K562 (cell line): ENCODE measurements around the gene RAD17. TPM values are rescaled to one million over a fixed set of nuclear protein-coding genes. Genes with fewer than 3 reads are reported as not detected.

Experiments
- ATAC-seq: fragments of 200-7000 bp; cut with Tn5 transposase; 3 replicates; pipeline ENCODE4 v1.9.1; 2020; ENCODE audit warnings: moderate library complexity
- BruUV-seq: library from RNA; stranded (reverse); fragments of 400-500 nt; replicated peaks from 2 replicates; lab custom pipeline; 2021; lab: Mats Ljungman, UMichigan
- CTCF ChIA-PET: fragments of 300-600 bp; formaldehyde crosslinking; extraction: SDS; loops from one replicate; lab custom pipeline; 2021; ENCODE audit warnings: low intra/inter-chr PET ratio; lab: Yijun Ruan, JAX
- POLR2A ChIA-PET: fragments of 300-600, 350-650 bp; sonication (Branson Sonifier 250); formaldehyde crosslinking; extraction: SDS; loops from one replicate; lab custom pipeline; 2021; ENCODE audit warnings: antibody characterized with exemption, inconsistent platforms; lab: Yijun Ruan, JAX
- DNase-seq, 4 experiments: peaks; one replicate each; pipeline versions ENCODE4 v3.0.0 to v3.0.0-alpha.2; 2011 to 2018; ENCODE audit warnings: low spot score in 3 of 4, mixed read lengths in 3 of 4; ENCODE audit errors: extremely low read depth in 1 of 4
- FAIRE-seq: peaks from 2 replicates; lab custom pipeline; 2011; peaks lifted over from hg19 to GRCh38; lab: Jason Lieb, UNC
- H2AFZ ChIP-seq: 2 replicates; pipeline ENCODE4 v1.6.0; 2011; ENCODE audit warnings: low read depth, low read length, control low read depth, inconsistent platforms
- H3K27ac ChIP-seq: fragments of 200-600 bp; 3 replicates; pipeline ENCODE4 v1.8.0; 2011; ENCODE audit warnings: low read depth, mild to moderate bottlenecking, control low read depth, inconsistent platforms, low read length, moderate library complexity, mixed read lengths; ENCODE audit errors: extremely low read depth
- H3K27me3 ChIP-seq, 2 experiments: fragments of 300-600 bp in 1 of 2; 2 replicates in 1 of 2; 3 replicates in 1 of 2; pipeline versions ENCODE4 v1.6.0 to v1.8.0; 2011; ENCODE audit warnings: inconsistent platforms in 2 of 2, low read length in 2 of 2, mild to moderate bottlenecking in 1 of 2, mixed read lengths in 1 of 2, moderate library complexity in 1 of 2; ENCODE audit not compliant: control insufficient read depth in 2 of 2, insufficient read depth in 2 of 2
- H3K36me3 ChIP-seq: fragments of 300-600 bp; 3 replicates; pipeline ENCODE4 v1.8.0; 2011; ENCODE audit warnings: mild to moderate bottlenecking, low read length, inconsistent platforms; ENCODE audit not compliant: control insufficient read depth, insufficient read depth
- H3K4me1 ChIP-seq, 2 experiments: fragments of 200-600 bp in 1 of 2; replicated peaks in 1 of 2; 2 replicates in 1 of 2; 3 replicates in 1 of 2; pipeline versions ENCODE4 v1.5.1 to v1.8.0; 2011; ENCODE audit warnings: inconsistent platforms in 2 of 2, low read length in 2 of 2, mild to moderate bottlenecking in 1 of 2, mixed read lengths in 1 of 2, moderate library complexity in 1 of 2; ENCODE audit not compliant: control insufficient read depth in 2 of 2, insufficient read depth in 2 of 2
- H3K4me2 ChIP-seq: 2 replicates; pipeline ENCODE4 v1.6.1; 2011; ENCODE audit warnings: low read length, control low read depth, inconsistent platforms, mixed read lengths; ENCODE audit not compliant: insufficient read depth
- H3K4me3 ChIP-seq: fragments of 200-600 bp; sonication (generic), shearing (Covaris generic); 2 replicates; pipeline ENCODE4 v1.5.1; 2016; ENCODE audit warnings: control low read depth, inconsistent platforms
- H3K79me2 ChIP-seq: fragments of 200-600 bp; 3 replicates; pipeline ENCODE4 v1.8.0; 2011; ENCODE audit warnings: low read length, inconsistent platforms; ENCODE audit not compliant: control insufficient read depth, insufficient read depth
- H3K9ac ChIP-seq, 2 experiments: 2 replicates each; pipeline versions ENCODE4 v1.6.0 to v1.6.1; 2011; ENCODE audit warnings: low read depth in 2 of 2, low read length in 2 of 2, control low read depth in 1 of 2, inconsistent platforms in 1 of 2, mild to moderate bottlenecking in 1 of 2, mixed read lengths in 1 of 2; ENCODE audit not compliant: insufficient read depth in 1 of 2
- H3K9me1 ChIP-seq: one replicate; pipeline ENCODE4 v1.6.0; 2011; ENCODE audit warnings: inconsistent platforms, mild to moderate bottlenecking, low read length, moderate library complexity; ENCODE audit not compliant: control insufficient read depth, insufficient read depth
- H3K9me3 ChIP-seq: replicated peaks from 2 replicates; pipeline ENCODE4 v1.5.1; 2011; ENCODE audit warnings: low read depth, low read length, inconsistent platforms; ENCODE audit not compliant: control insufficient read depth, insufficient read depth
- H4K20me1 ChIP-seq: replicated peaks from 2 replicates; pipeline ENCODE4 v1.6.1; 2011; ENCODE audit warnings: low read length, inconsistent platforms, mixed read lengths; ENCODE audit not compliant: control insufficient read depth, insufficient read depth
- CBX3 ChIP-seq, 2 experiments: IDR thresholded peaks; 1 replicate in 1 of 2; 2 replicates in 1 of 2; pipeline ENCODE4 v1.6.1; 2012; ENCODE audit warnings: inconsistent platforms in 2 of 2, low read length in 2 of 2, borderline replicate concordance in 1 of 2, control low read depth in 1 of 2
- DACH1 ChIP-seq: fragments of 450-650 bp; IDR thresholded peaks from 2 replicates; pipeline ENCODE4 v1.6.1; 2018; ENCODE audit not compliant: partially characterized antibody
- NR1H2 ChIP-seq: sonication (generic); formaldehyde crosslinking; IDR thresholded peaks from 2 replicates; pipeline ENCODE4 v1.4.0; 2020; ENCODE audit warnings: mild to moderate bottlenecking, missing genetic modification reagents
- TAF7 ChIP-seq: fragments of 450-650 bp; IDR thresholded peaks from 2 replicates; pipeline ENCODE4 v1.6.1; 2016; ENCODE audit warnings: missing genetic modification characterization, missing compliant biosample characterization
- ZNF77 ChIP-seq: fragments of 250-450 bp; sonication (Bioruptor Pico); IDR thresholded peaks from 2 replicates; pipeline ENCODE4 v1.5.0; 2020
- WGBS: fragments of 100-300 bp; shearing (Covaris generic); methylation state at CpG from one replicate; pipeline ENCODE4 v1.1.6; 2016; ENCODE audit warnings: low coverage, mixed read lengths; ENCODE audit not compliant: insufficient coverage; ENCODE audit errors: missing lambda C conversion rate; 5-methylcytosine and 5-hydroxymethylcytosine counted together
- in situ Hi-C: fragments of 300-500 bp; cut with MboI; formaldehyde crosslinking; loops from 4 replicates; pipeline ENCODE4 v1.15.0; 2018; ENCODE audit warnings: inconsistent platforms, mixed read lengths
- intact Hi-C: fragments of 100-400 bp; cut with micrococcal nuclease; formaldehyde crosslinking; loops from 2 replicates; pipeline ENCODE4 v1.14.2; 2022
- polyA plus RNA-seq, 8 experiments: library from polyadenylated mRNA; depleted of rRNA in 4 of 8; stranded (reverse) in 5 of 8; unstranded in 3 of 8; fragments of >200 nt; fragmentation: Nextera tagmentation in 2 of 8; fragmentation: Illumina TruSeq in 1 of 8; extraction: Ambion mirVana in 2 of 8; extraction: Trizol in 1 of 8; gene quantifications; 2 replicates each; pipeline versions ENCODE4 v1.2.1 to v1.2.3, GENCODE V29; 2011 to 2014; ENCODE audit warnings: inconsistent platforms in 1 of 8, missing spikeins in 1 of 8
- total RNA-seq, 7 experiments: library from RNA; depleted of rRNA in 6 of 7; stranded (reverse); fragments of >200 nt in 6 of 7; fragmentation: Illumina TruSeq in 2 of 7; extraction: Trizol in 2 of 7; gene quantifications; 2 replicates each; pipeline versions ENCODE4 v1.2.1 to v1.2.3, GENCODE V29; 2011 to 2021; ENCODE audit warnings: low replicate concordance in 1 of 7

The RAD17 gene
- total and polyA plus RNA-seq, 9 of the 15 experiments (the other 6 are each of a cell fraction or from before 2014, with no cell fraction given), result 21.1 to 50.1 (median 40.1) TPM

DNA sequence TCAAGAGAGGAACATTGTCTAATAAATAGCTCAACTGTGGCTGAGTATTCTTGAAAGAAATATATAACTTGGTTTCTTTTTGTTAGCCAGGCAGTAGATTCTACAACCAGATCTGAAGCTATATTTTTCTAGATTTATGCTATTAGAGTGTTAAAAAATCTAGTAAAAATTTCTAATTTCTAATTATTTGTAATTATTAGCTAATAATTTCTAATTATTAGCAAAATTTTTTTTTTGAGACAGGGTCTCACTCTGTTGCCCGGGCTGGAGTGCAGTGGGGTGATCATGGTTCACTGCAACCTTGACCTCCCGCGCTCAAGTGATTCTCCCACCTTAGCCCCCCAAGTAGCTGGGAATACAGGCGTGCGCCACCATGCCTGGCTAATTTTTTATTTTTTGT lies 2.8 kb downstream of the RAD17 start:
- intact Hi-C loops, result no loop called here
- H3K79me2 ChIP-seq, result peaks cover 55% of the 10 kb centered on the region
- no peak for ATAC-seq
- H3K9me1 ChIP-seq, result no peaks in the 10 kb centered on the region
- no peaks in the 10 kb centered on the region; a peak in 2 of 5 replicates for H3K4me1 ChIP-seq
- WGBS, result 97% methylated on average over 5 of the region's 5 CpGs
- H2AFZ ChIP-seq, result no peak overlapping the region
- TF ChIP-seq NR1H2 (CRISPR knock-in tag) (no peak), DACH1 (peak; percentile 95)
- TF ChIP-seq, all 486 proteins: peak for 1
- no TSS peak for BruUV-seq
- Histone ChIP-seq H3K4me3 (no peak overlapping the region), H3K27ac (peak overlapping the region; percentile 6; the same call in 1 of the 3 replicates), H3K36me3 (peaks cover 36% of the 10 kb centered on the region; the same call in 2 of the 3 replicates), H3K9ac (peak overlapping the region in 1 of 2 experiments; percentile 97; a peak in 1 of 4 replicates), H4K20me1 (no peaks in the 10 kb centered on the region), H3K4me2 (no peak overlapping the region), H3K9me3 (no peaks in the 10 kb centered on the region), H3K27me3 (no peaks in the 10 kb centered on the region)
- ChIA-PET POLR2A (no interaction called here), CTCF (no interaction called here)
- in situ Hi-C loops, result no loop called here
- DNase-seq (no peak), FAIRE-seq (no peak)

DNA sequence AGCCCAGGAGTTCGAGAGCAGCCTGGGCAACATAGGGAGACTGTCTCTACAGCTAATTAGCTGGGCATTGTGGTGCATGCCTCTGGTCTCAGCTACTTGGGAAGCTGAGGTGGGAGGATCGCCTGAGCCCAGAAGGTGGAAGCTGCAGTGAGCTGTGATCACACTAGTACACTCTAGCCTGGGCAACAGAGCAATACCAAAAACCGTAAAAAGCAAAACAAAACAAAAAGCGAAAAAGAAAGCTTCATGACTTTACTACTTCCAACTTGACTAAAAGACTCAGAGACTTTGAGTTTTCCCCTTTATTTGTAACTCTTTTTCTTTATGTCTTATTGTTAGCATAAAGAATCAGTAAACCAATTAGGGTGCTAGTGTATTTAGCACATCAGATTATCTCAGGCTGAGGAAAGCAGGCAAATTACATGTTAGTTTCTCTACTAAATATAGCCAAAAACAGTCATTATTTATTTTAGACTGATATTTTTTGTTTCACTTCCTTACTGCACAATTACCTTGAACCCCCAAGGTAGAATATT lies 5.4 kb downstream of the RAD17 start:
- ATAC-seq (no peak), FAIRE-seq (no peak), DNase-seq (no peak)
- H3K36me3 ChIP-seq, result peaks cover 55% of the 10 kb centered on the region
- H3K9me3 ChIP-seq, result no peaks in the 10 kb centered on the region
- no peaks in the 10 kb centered on the region; a peak in 1 of 5 replicates for H3K4me1 ChIP-seq
- intact Hi-C loops (no loop called here), in situ Hi-C loops (no loop called here)
- no peaks in the 10 kb centered on the region for H3K27me3 ChIP-seq
- H2AFZ ChIP-seq, result no peak overlapping the region
- POLR2A ChIA-PET, result interaction anchor here (0.6 to 0.8 kb wide), 3 partner anchors 19 to 196 kb away, joined by 3 read pairs; no protein-coding TSS in a partner anchor
- 97% methylated on average over 3 of the region's 4 CpGs for whole genome bisulfite sequencing
- H3K9me1 ChIP-seq, result no peaks in the 10 kb centered on the region
- H3K4me2 ChIP-seq, result no peak overlapping the region
- CTCF ChIA-PET, result no interaction called here
- H3K9ac ChIP-seq, result no peak overlapping the region; a peak in 1 of 4 replicates
- BruUV-seq, result no TSS peak
- no peak overlapping the region for H3K4me3 ChIP-seq
- no peaks in the 10 kb centered on the region for H4K20me1 ChIP-seq
- peaks cover 30% of the 10 kb centered on the region for H3K79me2 ChIP-seq
- TF ChIP-seq ZNF77 (CRISPR knock-in tag), result no peak
- TF ChIP-seq CBX3 (IDR thresholded peaks at IDR 0.05; ENCODE audit: borderline replicate concordance in 1 of 2, low read length in 2 of 2), result no peak
- TF ChIP-seq TAF7 (tag), result no peak
- no peak overlapping the region for H3K27ac ChIP-seq
